ENCODE measurements around the gene ADAMTS18. TPM values are rescaled to one million over a fixed set of nuclear protein-coding genes. Genes with fewer than 3 reads are reported as not detected.

ADAMTS18 gene
- total and polyA plus RNA-seq, 8 donors = 0.03 to 0.52 (median 0.14) TPM; not detected in 1

GRCh38 chr16:77299395-77299794, 135.4 kb downstream of the ADAMTS18 start:
- H3K27me3 ChIP-seq = peaks cover 0 to 26% (median 2%) of the 10 kb centered on the region in 4 donors
- H3K4me3 ChIP-seq = no peak overlapping the region
- FAIRE-seq (no peak), ATAC-seq (no peak), DNase-seq (no peak)
- intact Hi-C loops (cut with DNase I) = no loop called here
- no peak for TF ChIP-seq CTCF (IDR thresholded peaks at IDR 0.05)
- no peaks in the 10 kb centered on the region for H3K9me3 ChIP-seq
- H3K27ac ChIP-seq = no peak overlapping the region
- no peaks in the 10 kb centered on the region for H3K4me1 ChIP-seq
- 70 to 91% methylated on average over 1 of the region's 1 CpG for WGBS, 2 donors
- H3K36me3 ChIP-seq = no peaks in the 10 kb centered on the region

- intact Hi-C loops (cut with DNase I) = no loop called here
- DNase-seq (no peak), FAIRE-seq (no peak), ATAC-seq (peak in 2 of 4 donors; percentile 17 to 56)
- Histone ChIP-seq H3K27me3 (peaks cover 0 to 28% (median 2%) of the 10 kb centered on the region in 4 donors), H3K4me3 (no peak overlapping the region), H3K27ac (no peak overlapping the region), H3K4me1 (no peaks in the 10 kb centered on the region), H3K9me3 (no peaks in the 10 kb centered on the region), H3K36me3 (no peaks in the 10 kb centered on the region)
- WGBS, 2 donors = 55 to 66% methylated on average over 12 of the region's 12 CpGs
- no peak for TF ChIP-seq CTCF (IDR thresholded peaks at IDR 0.05)
Measured at GRCh38 chr16:77298418-77299360, 136.1 kb downstream of the ADAMTS18 start.

GRCh38 chr16:77297996-77298395, 136.8 kb downstream of the ADAMTS18 start:
- WGBS, 2 donors = 79 to 82% methylated on average over 5 of the region's 5 CpGs
- Histone ChIP-seq H3K4me1 (no peaks in the 10 kb centered on the region), H3K9me3 (no peaks in the 10 kb centered on the region), H3K27ac (no peak overlapping the region), H3K36me3 (no peaks in the 10 kb centered on the region), H3K27me3 (peaks cover 0 to 25% (median 2%) of the 10 kb centered on the region in 4 donors), H3K4me3 (no peak overlapping the region)
- ATAC-seq (no peak), DNase-seq (no peak), FAIRE-seq (no peak)
- intact Hi-C loops (cut with DNase I) = no loop called here
- no peak for TF ChIP-seq CTCF (IDR thresholded peaks at IDR 0.05)

GRCh38 chr16:77295896-77296295, 138.9 kb downstream of the ADAMTS18 start:
- Histone ChIP-seq H3K27ac (no peak overlapping the region), H3K4me3 (no peak overlapping the region), H3K4me1 (no peaks in the 10 kb centered on the region), H3K36me3 (no peaks in the 10 kb centered on the region), H3K9me3 (no peaks in the 10 kb centered on the region), H3K27me3 (peaks cover 0 to 11% (median 2%) of the 10 kb centered on the region in 4 donors)
- intact Hi-C loops (cut with DNase I) = no loop called here
- FAIRE-seq (no peak), DNase-seq (no peak), ATAC-seq (no peak)
- TF ChIP-seq CTCF (IDR thresholded peaks at IDR 0.05) = no peak
- whole genome bisulfite sequencing, 2 donors = 78 to 89% methylated on average over 3 of the region's 3 CpGs
